Right hindlimb (tissue), 1 donor: ENCODE data around the gene CEMIP.
A peak's percentile ranks its signal among the peaks of the same experiment; 100 is the strongest.

ENCODE experiments used
- DNase-seq: peaks from one replicate; pipeline ENCODE4 v3.0.0-alpha.2; 2018

CEMIP gene

DNA sequence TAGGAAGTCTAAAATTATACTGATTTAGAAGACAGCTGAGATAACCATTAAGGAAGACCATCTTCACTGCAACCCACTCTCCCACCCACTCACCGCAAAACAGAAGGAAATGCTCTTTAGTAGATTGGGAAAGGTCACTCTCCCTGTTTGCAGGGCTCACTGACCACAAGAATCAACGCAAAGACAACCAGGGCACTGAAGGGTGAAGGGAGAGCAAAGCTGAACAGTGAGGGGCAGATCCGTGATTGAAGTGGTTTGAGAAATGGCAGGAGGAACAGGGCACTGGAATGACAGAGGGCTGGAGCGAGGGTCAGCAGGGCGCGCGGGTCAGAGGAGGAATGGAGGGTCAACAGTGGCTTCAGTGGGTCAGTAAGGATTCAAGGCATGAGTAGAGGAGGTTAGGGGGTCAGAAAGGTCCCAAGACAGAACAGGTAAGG is 209.9 kb downstream of the CEMIP start:
- no peak for DNase-seq

GRCh38 chr15:80989518-80990478 is 210.6 kb downstream of the CEMIP start, which contains the start of gene MESD:
Gene MESD, minus strand, starts transcription at chr15:80989819. Its CDS starts 28 bp downstream, at chr15:80989791.
- DNase-seq = peak; percentile 99

DNA sequence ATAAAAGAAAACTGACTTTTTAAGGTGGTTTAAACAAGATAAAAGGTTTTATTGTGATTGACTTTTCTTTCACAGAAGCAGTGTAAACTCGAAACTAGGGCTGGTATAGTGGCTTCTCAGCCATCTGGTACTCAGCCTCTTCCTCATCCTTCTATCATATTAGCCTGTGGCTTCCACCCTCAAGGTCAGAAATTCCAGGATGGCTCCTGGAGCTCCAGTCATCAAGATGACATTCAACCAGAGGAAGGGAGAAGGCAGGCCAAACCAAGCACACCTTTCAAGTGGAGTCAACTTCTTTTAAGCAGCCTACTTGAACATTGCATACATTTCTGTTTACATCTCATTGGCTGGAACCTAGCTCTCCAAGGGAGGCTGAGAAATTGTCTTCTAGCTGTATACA is 211.8 kb downstream of the CEMIP start:
- DNase-seq = no peak

DNA sequence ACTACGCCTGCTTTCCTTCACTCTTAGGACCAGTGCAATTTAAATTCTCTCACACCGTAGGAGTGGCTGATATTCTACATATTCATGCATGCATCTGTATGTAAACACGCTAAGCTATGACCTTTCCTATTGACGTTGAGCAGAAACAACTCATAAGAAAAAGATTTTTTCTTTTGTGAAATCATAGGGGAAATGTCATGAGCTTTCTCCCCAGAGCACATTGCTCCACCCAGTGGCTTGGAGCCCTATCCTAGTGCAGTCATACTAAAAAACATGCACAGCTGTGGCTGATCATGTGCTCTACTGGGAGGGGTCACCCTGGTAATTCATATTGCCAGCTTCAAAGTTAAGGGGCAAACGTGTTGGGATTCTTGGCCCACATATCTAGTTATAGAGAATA is 212.3 kb downstream of the CEMIP start:
- DNase-seq = peak; percentile 47

GRCh38 chr15:80992006-80992405 is 212.8 kb downstream of the CEMIP start:
- DNase-seq = no peak

DNA sequence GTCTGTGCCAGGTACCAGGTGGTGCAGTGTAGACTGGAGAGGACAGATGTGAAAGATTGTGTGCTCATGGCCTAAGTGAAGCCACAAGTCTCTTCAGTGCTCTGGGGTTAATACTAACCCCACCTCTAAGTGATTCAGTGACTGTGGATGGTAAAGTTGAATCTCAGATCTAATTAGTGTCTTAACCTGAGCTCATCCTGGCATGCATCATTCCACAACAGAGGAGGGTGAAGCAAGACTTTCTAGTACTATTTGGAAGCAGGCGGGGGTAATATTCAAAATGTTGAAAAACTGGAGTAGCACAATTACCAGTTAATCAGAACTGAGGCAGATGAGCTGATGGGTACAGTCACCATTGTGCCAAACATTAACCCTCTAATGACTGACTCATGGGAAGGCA is 213.3 kb downstream of the CEMIP start:
- no peak for DNase-seq

DNA sequence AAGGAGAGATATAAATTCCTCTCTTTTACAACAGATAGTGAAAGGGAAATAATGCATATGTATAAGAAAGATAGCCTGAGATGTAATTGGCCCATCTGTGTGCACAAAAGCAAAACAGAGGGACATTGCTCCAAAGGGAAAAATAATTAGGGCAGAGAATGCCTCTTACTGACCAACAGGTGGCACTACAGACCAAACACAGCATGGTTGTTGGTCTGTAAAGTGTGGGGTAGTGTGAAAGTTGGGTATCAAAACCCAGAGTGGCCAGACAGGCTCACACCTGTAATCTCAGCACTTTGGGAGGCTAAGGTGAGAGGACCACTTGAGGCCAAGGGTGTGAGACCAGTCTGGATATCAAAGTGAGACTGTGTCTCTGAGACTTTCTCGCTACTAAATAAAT is 217.1 kb downstream of the CEMIP start:
- DNase-seq = no peak

DNA sequence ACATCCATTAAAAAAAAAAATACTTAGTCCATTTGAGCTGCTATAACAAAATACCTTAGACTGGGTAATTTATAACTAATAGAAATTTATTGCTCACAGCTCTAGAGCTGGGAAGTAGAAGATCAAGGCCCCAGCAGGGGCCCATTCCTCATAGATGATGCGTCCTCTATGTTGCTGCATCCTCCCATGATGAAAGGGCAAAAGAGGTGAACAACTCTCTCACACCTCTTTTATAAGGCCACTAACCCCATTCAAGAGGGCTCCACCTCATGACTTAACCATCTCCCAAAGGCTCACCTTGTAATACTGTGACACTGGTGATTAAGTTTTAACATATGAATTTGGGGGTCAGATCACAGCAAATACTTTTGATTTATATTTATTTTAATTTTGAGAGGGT is 218.5 kb downstream of the CEMIP start:
- no peak for DNase-seq

- DNase-seq = no peak
These were observed 219.1 kb downstream of the CEMIP start for GRCh38 chr15:80998251-80998650.

GRCh38 chr15:80999623-81000036 is 220.5 kb downstream of the CEMIP start:
- no peak for DNase-seq

DNA sequence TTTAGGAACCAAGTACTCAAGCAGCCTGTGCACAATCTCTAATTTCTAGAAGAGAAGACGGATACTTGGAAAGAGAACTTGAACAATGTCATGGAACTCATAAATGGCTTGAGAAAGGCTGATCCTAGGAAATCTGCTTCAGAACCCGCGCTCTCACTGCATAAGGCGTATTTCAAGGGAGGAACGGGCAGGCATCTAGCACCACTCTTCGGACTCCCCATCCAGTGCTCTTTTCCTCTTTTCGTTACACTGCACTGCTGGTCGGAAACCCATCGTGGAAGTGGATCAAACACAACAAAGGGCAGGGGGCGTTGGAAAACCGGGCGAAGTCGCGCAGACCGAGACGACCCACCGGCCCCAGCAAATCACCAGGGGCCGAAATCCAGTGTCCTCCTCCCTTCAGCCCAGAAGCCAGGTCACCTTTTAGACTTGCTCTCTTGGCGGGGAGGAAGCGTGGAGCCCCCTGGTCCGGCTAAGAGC is 221.0 kb downstream of the CEMIP start:
- DNase-seq = no peak

- peak; percentile 94 for DNase-seq
These were observed 221.5 kb downstream of the CEMIP start, which contains the start of gene TLNRD1 for GRCh38 chr15:81000624-81001151. Gene TLNRD1, plus strand, starts transcription at chr15:81000923. Its CDS starts 1,349 bp downstream, at chr15:81002272.
